HG03442 (cell line): ENCODE data around the gene TSFM.

ENCODE experiments used
- ATAC-seq: cut with Tn5 transposase; IDR thresholded peaks from one replicate; pipeline ENCODE4 v1.9.1; 2021; ENCODE audit warnings: mild to moderate bottlenecking, moderate library complexity; ENCODE audit not compliant: unreplicated experiment

The TSFM gene

DNA sequence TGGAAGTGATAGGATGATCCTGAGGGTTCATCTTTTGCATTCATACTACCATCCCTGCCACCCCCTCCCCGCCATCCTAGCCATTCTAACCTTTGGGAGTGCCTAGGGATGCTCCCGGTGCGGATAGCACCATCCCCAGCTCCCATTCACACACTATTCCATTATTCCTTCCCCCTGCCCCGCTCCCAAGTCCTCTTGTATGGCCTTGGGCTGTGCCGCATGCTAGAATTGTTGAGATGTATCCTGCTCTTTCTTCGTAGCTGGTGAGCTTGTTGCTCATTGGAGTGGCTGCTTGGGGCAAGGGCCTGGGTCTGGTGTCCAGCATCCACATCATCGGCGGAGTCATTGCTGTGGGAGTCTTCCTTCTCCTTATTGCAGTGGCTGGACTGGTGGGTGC is 37.1 kb upstream of the TSFM start:
- ATAC-seq = no peak

DNA sequence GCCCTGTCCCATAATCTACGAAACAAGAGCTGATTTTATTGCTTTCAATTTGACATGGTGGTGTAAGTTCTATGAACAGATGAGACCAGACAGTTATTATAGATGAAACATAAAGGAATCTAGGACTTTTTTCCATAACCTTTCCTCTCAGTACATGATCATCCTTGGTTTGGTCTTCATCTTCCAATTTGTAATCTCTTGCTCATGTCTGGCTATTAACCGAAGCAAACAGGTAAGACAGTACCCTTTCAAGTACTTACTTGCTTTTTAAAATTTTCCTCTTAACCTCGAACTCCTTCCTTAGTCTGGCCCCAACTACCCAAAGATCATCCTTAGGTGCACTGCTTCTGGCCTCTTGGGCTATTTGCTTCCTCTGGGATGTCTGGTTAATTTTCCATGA is 36.6 kb upstream of the TSFM start:
- no peak for ATAC-seq

DNA sequence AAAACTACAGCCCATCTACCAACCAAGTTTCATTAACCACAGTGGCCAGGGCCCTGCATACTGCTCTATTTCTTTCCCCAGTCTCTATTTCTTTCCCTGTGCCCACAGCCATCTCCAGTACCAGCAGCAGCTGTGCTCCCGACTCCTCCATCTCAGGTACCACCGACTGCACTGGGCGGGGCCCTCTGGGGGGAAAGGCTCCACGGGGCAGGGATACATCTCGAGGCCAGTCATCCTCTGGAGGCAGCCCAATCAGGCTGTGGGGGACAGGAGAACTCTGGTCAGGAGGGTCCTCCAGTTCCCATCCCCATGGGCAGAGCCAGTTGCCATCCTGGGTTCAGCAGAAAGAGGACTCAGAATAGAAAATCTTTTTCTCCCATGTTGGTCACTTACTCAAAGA is 33.5 kb upstream of the TSFM start:
- ATAC-seq = no peak

DNA sequence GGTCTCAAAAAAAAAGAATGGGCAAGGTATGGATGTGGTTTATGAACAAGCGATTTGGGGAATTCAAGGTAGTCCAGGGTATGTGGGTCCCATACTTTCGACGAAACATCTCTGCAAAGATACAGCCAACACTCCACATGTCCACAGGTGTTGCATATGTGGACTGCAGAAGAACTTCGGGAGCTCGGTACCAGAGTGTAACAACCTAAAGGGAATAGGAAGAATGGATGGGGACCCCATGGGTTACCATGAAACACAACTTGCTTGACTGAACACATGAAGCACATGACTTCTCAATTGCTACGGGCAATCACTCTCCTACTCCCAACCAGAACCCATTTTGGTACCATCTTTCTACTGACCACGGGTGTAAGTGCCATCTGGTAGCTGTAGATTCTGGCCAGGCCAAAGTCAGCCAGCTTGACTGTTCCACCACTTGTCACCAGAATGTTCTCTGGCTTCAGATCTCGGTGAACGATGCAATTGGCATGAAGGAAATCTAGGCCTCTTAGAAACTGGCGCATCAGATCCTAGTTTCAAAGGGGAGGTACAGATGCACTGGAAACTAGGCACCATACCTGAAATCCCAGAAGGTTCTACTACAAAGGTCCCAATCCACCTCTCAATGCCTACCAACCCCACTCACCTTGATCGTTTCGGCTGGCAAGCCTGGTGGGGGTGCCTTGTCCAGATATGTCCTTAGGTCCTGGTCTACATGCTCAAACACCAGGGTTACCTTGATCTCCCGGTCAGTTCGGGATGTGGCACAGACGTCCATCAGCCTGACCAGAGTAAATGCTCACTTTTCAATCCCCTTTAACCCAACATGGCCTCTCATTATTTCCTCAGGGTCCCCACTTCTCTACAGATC is 31.8 kb upstream of the TSFM start:
- no peak for ATAC-seq

DNA sequence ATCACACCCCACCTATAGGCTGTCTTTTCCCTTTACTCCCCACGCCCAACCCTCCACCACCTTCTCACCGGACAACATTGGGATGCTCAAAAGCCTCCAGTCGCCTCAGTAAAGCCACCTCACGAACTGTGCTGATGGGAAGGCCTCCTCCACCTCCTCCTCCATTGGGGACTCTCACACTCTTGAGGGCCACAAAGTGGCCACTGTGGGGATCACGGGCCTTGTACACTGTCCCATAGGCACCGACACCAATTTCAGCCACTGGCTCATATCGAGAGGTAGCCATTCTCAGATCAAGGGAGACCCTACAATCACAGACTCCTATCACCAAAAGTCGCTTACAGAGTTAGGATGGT is 31.2 kb upstream of the TSFM start:
- ATAC-seq = no peak

DNA sequence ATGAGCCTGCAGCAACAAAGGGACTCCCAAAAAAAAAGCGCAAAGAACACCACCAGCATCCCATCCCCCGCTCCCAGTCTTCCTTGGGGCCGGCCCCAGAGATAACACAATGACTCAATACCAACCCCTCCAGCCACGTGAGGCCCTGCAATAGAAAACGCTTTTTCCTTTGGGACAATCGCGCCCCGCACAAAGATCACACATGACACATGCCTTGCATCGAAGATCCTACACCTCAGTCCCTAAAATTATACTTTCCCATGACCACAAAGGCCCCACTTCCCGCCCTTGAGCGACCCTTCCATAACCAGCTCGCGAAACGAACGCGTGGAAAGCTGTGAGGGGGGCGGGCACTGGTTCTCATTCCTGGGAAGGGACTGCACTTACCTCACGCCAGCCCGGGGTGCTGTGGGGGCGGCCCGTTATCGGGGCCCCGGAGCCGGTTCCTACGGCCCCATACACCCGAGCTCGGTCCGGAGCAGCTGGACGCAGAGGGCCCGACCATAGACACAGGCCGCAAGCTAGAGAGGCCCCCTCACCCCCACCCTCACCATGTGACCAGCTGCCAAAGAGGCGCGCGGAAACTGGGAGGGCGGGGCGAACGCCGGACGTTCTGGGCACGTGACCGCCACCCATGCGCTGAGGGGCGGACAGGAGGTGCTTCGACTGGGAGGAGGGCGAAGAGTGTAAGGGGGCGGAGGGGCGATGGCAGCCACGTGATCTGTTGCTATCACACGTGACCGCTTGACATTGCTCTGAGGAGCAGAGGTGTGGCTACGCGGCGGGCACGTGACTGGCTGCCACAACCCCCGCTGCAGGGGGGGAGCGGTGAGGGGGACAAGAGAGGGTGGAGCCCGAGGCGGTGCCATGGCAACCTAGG is 30.6 kb upstream of the TSFM start, which contains the start of gene CDK4:
TSS of gene CDK4 (minus strand) at position 523 of the 880 bp plus-strand sequence. CDS start 593 bp downstream, outside the sequence.
- peak; percentile 63 for ATAC-seq

DNA sequence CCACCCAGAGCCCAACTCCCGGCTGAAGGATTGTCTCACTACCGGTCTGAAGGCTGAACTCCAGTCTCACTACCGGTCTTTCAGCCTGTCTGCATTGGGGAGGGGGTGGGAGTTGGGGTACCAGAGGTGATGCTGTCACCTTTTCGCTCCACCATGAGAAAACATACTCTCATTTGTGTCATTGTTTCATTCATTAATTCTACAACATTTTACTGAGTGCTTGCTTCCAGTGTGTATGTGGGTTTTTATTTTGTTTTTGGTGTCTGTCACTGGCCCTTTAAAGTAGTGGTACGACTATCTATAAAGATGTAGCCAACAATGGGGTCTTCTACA is 30.0 kb upstream of the TSFM start:
- no peak for ATAC-seq

DNA sequence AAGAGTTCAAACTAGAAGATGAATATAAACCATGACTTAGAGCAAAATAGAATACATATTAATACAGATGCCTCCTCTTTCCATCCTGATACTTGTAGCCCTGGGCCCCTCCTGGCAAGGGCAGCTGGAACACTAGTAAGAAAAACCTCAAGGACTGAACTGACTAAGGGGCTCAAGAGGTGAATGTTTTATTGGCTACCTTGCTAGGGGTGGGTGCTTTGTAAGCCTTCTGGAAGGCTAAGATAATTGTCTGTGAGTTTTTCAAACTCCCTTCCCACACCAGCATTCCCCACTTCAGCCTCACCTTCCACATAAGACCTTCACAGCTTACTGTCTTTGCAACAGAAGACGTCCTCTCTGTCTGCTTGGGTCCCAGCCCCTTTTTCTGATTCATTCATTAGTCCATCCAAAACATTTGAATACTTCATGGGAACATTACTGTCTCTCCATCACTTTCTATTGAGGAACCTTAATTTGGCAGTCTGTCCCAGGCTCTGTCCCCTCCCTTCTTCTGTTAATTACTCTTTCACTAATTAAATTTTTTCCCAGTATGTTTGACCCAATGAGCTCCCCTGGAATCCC is 28.7 kb upstream of the TSFM start:
- ATAC-seq = no peak

DNA sequence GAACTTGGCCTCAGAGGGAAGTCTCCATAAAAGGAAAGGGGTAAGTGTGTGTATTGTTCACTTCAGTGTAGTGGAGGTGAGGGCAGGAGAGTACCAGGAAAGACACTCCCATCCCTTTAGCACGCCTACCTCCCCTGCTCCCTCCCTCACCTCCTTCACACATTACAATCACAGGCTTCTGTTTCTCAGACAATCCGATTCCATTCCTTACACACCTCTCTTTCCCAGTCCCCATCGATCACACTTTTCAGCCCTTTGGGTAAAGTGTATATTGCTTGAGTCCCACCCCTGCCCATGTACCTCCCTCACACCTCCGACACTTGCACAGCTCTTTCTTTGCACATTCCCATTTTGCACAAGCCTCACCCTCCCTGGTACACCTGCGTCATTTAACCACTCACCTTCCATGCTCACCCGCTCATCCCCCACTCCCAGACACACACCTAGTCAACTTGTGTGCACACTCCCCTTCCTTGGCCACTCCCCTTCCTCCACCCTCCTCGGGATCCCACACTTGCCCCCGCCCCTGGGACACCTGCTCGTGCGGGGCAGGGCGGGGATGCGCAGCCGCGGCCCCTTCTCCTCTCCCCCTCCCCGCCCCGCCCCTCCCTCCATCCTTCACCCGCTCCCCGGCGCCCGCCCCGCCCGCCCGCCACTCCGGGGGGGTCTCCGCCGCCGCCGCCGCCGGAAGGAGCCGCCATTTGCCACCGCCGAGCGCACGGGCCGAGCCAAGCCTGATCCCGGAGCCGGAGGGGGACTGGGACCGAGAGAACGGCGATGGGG is 28.0 kb upstream of the TSFM start, which contains the start of gene MARCHF9:
TSS of gene MARCHF9 (plus strand) at position 693 of the 783 bp plus-strand sequence. CDS start 426 bp downstream, outside the sequence.
- ATAC-seq = peak; percentile 34

DNA sequence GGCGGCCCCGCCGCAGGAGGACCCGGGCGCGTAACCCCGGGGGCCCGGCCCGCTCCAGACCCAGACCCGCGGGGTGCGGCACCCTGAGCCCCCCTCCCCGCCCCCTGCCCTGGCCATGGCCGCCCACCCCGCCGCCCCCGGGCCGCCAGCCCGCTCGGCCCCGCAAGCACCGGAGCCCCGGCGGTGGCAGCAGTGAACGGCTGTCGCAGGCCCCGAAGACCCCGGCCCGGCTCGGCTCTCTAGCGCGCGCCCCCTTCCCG is 27.5 kb upstream of the TSFM start:
- no peak for ATAC-seq

DNA sequence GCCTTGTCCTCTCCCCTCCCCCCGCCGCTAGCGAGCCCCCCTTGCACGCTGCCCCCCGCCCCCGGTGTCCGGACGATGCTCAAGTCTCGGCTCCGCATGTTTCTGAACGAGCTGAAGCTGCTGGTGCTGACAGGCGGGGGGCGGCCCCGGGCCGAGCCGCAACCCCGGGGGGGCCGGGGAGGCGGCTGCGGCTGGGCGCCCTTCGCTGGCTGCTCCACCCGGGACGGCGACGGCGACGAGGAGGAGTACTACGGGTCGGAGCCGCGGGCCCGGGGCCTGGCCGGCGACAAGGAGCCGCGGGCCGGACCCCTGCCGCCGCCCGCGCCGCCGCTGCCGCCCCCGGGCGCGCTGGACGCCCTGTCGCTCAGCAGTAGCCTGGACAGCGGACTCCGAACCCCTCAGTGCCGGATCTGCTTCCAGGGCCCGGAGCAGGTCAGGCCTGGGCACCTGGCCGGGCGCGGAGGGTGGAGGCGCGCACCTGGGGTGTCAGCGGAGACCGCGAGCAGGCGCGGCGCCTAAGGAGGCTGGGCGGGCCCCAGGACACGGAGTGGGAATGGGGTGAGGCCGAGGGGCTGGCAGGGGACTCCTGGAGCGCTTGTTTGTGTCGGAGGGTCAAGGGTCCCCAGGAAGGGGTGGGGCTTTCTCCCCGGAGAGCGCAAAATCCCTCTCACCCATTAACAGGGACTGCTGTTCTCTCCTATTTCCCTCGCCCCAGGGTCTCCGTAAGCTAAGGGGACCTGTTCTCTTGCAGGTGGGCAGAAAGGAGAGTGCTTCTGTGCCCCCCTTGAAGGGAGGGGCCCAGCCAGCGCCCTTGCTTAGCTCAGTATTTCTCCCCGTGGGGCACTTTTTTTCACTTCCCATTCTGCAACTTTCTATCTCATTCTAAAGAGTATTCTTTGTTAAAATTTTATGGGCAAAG is 26.9 kb upstream of the TSFM start:
- no peak for ATAC-seq

DNA sequence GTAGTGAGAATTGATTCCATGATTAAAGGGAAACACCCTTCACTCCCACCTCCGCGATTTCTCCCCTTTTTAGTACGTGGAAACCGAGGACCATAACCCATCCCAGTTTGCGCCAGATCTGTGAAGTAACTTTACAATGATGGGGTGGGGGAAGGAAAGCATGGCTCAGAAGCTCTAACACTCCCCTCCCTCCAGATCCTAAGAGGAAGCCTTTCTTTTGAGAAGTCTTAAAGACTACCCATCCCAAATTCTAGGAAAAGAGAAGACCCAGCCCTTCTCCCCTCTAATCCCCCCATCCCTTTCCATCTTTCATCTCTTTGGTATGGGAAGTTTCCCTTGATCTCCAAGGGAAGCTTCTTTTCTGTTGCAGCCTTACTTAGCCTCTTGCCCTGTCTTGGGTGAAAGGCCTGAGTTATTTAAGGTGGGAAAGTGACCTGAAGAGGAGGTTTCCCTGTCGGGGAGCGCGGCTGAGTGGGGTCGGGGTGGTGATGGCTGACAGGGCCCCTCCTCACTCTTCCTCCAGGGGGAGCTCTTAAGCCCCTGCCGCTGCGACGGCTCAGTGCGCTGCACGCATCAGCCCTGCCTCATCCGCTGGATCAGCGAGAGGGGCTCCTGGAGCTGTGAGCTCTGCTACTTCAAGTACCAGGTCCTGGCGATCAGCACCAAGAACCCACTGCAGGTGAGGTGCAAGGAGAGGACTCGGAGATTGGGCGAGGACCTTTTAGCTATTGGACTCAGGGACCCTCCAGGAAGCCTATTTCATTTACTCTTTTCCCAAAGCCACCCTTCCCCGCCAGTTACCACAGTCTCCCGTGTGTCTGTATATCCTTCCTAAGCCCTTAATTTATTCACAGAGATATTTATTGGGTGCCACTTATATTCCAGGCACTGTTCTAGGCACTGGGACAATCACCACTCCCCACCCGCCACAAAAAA is 25.9 kb upstream of the TSFM start:
- ATAC-seq = peak; percentile 28

DNA sequence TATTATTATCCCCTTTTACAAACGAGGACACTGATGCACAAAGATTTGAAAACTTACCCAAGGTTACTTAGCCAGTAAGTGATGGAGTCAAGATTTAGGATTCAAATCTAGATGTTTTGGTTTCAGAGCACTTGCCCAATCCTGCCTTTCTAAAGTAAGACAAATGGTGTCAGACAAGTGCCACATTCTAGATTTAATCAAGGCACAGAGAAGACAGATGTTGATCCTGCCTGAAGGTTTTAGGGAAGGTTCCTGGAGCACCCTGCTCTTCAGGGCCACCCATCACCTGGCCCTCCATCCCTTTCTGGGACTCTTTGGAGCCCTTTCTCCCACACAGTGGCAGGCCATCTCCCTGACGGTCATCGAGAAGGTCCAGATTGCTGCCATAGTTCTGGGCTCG is 24.8 kb upstream of the TSFM start:
- ATAC-seq = no peak

DNA sequence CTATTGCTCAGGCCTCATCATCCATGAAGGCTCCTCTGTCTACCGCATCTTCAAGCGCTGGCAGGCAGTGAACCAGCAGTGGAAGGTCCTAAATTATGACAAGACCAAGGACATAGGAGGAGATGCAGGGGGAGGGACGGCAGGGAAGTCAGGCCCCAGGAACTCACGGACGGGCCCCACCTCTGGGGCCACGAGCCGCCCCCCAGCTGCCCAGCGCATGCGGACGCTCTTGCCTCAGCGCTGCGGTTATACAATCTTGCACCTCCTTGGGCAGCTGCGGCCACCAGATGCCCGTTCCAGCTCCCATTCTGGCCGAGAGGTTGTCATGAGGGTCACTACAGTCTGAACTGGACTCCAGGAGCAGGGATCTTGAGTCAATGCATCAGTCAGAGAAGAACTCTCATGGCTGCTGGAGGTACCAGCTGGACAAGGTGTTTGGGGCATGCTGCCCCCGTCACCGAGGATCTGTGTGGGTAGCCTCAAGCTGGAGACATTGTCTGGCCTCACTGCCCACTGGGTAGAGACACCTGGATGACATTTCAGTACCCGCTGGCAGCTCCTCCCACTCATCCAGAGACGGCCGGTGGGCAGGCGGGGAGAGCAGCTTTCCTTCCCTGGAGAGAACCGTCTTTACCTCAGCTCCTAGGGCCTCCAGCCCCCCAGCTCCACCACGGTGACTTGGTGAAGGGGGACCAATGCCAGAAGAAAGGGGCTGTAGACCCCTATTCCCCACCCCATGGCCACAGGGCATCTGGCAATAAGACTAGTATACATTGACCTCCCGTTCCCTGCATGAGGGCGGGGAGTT is 23.8 kb upstream of the TSFM start:
- ATAC-seq = no peak

DNA sequence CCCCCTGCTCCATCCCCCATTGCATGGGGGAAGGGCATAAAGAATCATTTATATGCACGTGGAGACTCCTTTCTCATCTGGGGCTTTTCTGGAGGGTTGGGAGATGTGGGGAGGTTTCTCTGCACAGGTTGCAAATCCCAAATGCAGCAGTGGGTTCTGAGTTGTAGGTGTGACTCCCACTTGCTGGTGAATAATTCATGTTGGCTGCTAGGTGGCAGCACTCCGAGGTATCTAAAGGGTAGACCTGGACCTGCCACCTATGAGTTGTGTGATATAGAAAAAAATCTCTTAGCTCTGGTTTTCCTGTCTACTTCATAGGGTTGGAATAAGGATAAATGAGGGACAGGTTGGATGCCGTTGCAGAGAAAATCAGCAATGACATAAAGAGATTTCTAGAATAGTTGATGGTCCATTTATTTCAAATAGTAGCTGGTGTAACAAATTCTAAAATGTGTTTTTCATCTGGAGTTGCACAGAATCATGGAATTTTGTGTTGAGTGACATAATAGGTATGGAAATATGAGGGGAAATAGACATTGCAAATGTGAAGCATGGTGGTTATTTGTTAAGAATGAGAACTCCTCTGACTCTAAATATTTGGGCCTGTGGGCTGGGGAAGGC is 23.1 kb upstream of the TSFM start:
- ATAC-seq = peak; percentile 23

DNA sequence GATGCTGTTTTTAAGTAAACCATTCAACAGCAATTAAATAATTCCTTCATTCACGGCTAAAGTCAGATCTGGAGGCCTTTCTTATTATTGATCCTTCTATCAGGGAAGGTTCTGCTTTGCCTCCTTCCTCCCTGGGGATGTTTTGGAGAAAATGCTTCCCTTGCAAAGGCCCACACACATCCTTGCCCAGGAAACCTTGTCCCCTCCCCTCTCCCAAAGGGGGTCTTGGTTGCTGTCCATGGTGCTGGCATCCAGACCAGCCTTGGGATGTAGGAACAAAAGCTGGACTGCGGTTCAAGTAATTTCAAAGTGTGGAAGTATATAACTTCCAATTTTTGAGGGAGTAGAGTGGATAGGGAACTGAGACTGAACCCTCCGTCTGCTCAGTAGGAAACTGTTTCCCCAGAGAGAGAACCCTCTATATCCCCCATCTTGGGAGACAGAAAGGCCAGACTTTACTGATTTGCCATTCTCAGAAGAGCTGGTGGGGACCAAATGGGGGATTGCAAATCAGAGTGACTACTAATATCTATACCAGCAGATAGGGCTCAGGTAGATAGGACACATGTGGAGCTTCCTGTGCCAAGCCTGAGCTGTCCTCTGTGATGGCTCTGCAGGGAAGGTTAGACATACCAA is 22.1 kb upstream of the TSFM start:
- no peak for ATAC-seq

DNA sequence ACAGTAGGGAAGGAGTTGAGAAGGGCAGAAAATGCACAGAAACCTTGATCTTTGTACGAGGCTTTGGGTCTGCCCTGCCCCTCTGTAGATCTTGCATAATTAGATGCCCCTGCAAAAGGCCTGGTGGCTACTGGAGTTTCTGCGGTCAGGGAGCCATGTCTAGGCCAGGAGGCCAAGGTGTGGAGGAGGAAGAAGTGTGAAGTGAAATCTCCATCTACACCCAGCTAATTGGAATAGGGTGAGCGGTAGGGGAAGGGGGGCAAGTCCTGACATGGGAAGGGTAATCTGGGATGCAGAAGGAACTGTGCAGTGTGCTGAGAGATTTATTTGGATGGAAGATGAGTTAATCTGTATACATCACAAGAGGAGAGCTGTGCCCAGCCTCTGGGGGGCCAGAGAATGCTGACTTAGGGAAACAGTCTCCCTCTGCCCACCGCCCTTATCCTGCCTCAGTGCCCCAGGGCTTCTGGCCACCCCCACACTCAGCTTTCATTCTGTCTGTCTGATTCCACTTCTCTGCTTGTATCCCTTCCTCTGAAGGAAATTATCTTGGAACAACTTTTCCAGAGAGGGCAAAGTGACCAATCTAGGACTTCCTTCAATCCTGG is 21.1 kb upstream of the TSFM start:
- ATAC-seq = no peak
